Activated CD4-positive, alpha-beta T cell treated with anti-CD3 and anti-CD28 coated beads, Interleukin-2, amount 10 ng/mL, durations not matched to agents 24 days and 14 days (primary cell): ENCODE results near the gene FANCL. TPM values are rescaled to one million over a fixed set of nuclear protein-coding genes. Genes with fewer than 3 reads are reported as not detected.
"Not testable (repeated sequence)": the region's sequence is repeated elsewhere in the genome, so short reads cannot be mapped to it uniquely, and the experiment has no call there.

ENCODE experiments used
- DNase-seq: peaks from one replicate; pipeline ENCODE4 v3.0.0; 2022
- H3K27ac Mint-ChIP-seq: one replicate; pipeline ENCODE4 v1.8.0; 2022; ENCODE audit warnings: mild to moderate bottlenecking, mixed read lengths
- H3K27me3 Mint-ChIP-seq: one replicate; pipeline ENCODE4 v1.8.0; 2022; ENCODE audit warnings: mixed read lengths
- H3K36me3 Mint-ChIP-seq: one replicate; pipeline ENCODE4 v1.8.0; 2022; ENCODE audit warnings: low read depth, mild to moderate bottlenecking, mixed read lengths
- H3K4me1 Mint-ChIP-seq: one replicate; pipeline ENCODE4 v1.8.0; 2021; ENCODE audit warnings: mixed read lengths
- H3K4me3 Mint-ChIP-seq: one replicate; pipeline ENCODE4 v1.8.0; 2022; ENCODE audit warnings: mild to moderate bottlenecking, moderate library complexity, mixed read lengths
- H3K9me3 Mint-ChIP-seq: one replicate; pipeline ENCODE4 v1.8.0; 2021; ENCODE audit warnings: mixed read lengths
- intact Hi-C: fragments of 100-400 bp; cut with micrococcal nuclease; formaldehyde crosslinking; loops from one replicate; pipeline ENCODE4 v1.15.1; 2023
- total RNA-seq: library from RNA; stranded (reverse); gene quantifications from 2 replicates; pipeline ENCODE4 v1.2.3, GENCODE V29; 2022

The FANCL gene
- total RNA-seq, 1 donor from 2014 or later: 26.3 TPM

DNA sequence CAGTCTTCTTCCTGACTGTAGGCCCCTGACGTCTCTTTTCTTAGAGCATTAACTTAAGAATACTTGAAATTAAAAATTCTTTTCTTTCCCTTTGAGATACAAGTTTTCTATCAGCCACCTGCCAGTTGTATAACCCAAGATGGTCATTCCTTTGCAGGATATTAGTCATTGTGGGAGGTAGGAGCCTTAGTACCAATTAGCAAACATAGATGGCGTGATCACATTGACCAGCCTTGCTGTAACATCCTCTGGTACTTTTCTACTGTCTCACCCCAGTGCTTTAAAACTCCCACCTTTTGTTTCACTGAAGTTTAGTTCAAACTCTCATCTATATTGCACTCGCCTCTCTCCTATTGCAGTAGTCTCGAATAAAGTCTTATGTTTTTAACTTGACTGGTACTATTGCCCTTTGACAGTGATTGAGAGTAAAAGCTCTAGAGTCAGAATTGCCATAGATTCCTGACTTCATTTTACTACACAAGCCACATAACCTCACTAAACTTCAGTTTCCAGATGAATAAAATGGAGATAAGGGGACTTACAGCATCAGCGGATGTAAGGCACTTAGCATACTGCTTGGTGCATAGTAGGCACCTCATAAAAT lies 120.4 kb downstream of the FANCL start:
- H3K4me3 Mint-ChIP-seq: no peak overlapping the region
- H3K4me1 Mint-ChIP-seq: no peaks in the 10 kb centered on the region

GRCh38 chr2:58113563-58113962 lies 127.6 kb downstream of the FANCL start:
- H3K4me1 Mint-ChIP-seq, H3K9me3 Mint-ChIP-seq, DNase-seq, intact Hi-C loops, H3K4me3 Mint-ChIP-seq, H3K27me3 Mint-ChIP-seq, H3K27ac Mint-ChIP-seq, H3K36me3 Mint-ChIP-seq: not testable (repeated sequence)

More for the DNA sequence above, 120.4 kb downstream of the FANCL start:
- intact Hi-C loops: loop anchor here (10.0 kb wide), 1 partner anchor 216 kb away; no protein-coding TSS in a partner anchor
- no peak for DNase-seq
- Mint-ChIP-seq H3K27ac (no peak overlapping the region), H3K27me3 (no peaks in the 10 kb centered on the region), H3K9me3 (peaks cover 4% of the 10 kb centered on the region), H3K36me3 (peaks cover 20% of the 10 kb centered on the region)

GRCh38 chr2:58110765-58111164 lies 130.4 kb downstream of the FANCL start:
- Mint-ChIP-seq H3K4me3 (no peak overlapping the region), H3K27me3 (no peaks in the 10 kb centered on the region), H3K36me3 (peaks cover 6% of the 10 kb centered on the region), H3K27ac (no peak overlapping the region), H3K9me3 (no peaks in the 10 kb centered on the region), H3K4me1 (peaks cover 11% of the 10 kb centered on the region)
- DNase-seq: no peak
- intact Hi-C loops: no loop called here

DNA sequence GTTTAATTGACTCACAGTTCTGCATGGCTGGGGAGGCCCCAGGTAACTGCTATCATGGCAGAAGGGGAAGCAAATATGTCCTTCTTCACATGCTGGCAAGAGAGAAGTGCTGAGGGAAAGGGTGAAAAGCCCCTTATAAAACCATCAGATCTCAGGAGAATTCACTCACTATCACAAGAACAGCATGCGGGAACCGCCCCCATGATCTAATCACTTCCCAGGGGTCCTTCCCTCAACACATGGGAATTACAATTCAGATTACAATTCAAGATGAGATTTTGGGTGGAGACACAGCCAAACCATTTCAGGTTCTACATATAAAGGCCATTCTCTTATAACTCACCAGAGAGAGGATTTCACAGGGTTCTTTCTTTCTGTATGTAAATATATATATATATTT lies 131.6 kb downstream of the FANCL start:
- Mint-ChIP-seq H3K9me3 (no peaks in the 10 kb centered on the region), H3K27me3 (no peaks in the 10 kb centered on the region), H3K27ac (no peak overlapping the region), H3K4me1 (peaks cover 11% of the 10 kb centered on the region), H3K36me3 (peaks cover 6% of the 10 kb centered on the region), H3K4me3 (no peak overlapping the region)
- intact Hi-C loops: loop anchor here (5.0 kb wide), 2 partner anchors 42 to 62 kb away; partner anchors contain the start of gene VRK2
- no peak for DNase-seq

Other genes with a start within 250 kb of the FANCL start
- 21.7 and 22.0 TPM in 2 replicates for gene VRK2, start 194.5 kb downstream of the FANCL start, total RNA-seq